C1 segment of cervical spinal cord (tissue), 14 donors: ENCODE data around the gene ATP11A.
A peak's percentile ranks its signal among the peaks of the same experiment; 100 is the strongest.

ENCODE experiments used
- DNase-seq, 14 donors: peaks; one replicate each; lab custom pipeline; 2025; lab: John Stamatoyannopoulos, UW

Gene ATP11A

GRCh38 chr13:112757759-112758086 is 67.9 kb downstream of the ATP11A start:
- no peak for DNase-seq

- no peak for DNase-seq
Observed at GRCh38 chr13:112759053-112759452, 69.2 kb downstream of the ATP11A start.

GRCh38 chr13:112759827-112760226 is 70.0 kb downstream of the ATP11A start:
- no peak for DNase-seq

GRCh38 chr13:112760435-112760834 is 70.6 kb downstream of the ATP11A start:
- no peak for DNase-seq

GRCh38 chr13:112760931-112761330 is 71.1 kb downstream of the ATP11A start:
- DNase-seq, result no peak

- no peak for DNase-seq
Observed at GRCh38 chr13:112761701-112762689, 72.2 kb downstream of the ATP11A start.

GRCh38 chr13:112762690-112763080 is 72.8 kb downstream of the ATP11A start:
- no peak for DNase-seq

- no peak for DNase-seq
Observed at GRCh38 chr13:112764028-112764427, 74.2 kb downstream of the ATP11A start.

- DNase-seq, result no peak
Observed at GRCh38 chr13:112764864-112765561, 75.2 kb downstream of the ATP11A start.

GRCh38 chr13:112765731-112766130 is 75.9 kb downstream of the ATP11A start:
- DNase-seq, result no peak

GRCh38 chr13:112766336-112766735 is 76.5 kb downstream of the ATP11A start:
- no peak for DNase-seq

- peak in 4 of 14 donors; percentile 26 to 39 (median 36) for DNase-seq
Observed at GRCh38 chr13:112767506-112768471, 78.0 kb downstream of the ATP11A start.

GRCh38 chr13:112768795-112769481 is 79.1 kb downstream of the ATP11A start:
- DNase-seq, result peak in 3 of 14 donors; percentile 25 to 51 (median 28)

GRCh38 chr13:112769615-112770014 is 79.8 kb downstream of the ATP11A start:
- no peak for DNase-seq

- no peak for DNase-seq
Observed at GRCh38 chr13:112770504-112770903, 80.7 kb downstream of the ATP11A start.

- DNase-seq, result no peak
Observed at GRCh38 chr13:112771139-112771876, 81.5 kb downstream of the ATP11A start.

GRCh38 chr13:112771877-112772538 is 82.2 kb downstream of the ATP11A start:
- DNase-seq, result no peak

- no peak for DNase-seq
Observed at GRCh38 chr13:112772539-112772909, 82.7 kb downstream of the ATP11A start.

- no peak for DNase-seq
Observed at GRCh38 chr13:112772929-112773328, 83.1 kb downstream of the ATP11A start.
